HG03135 (cell line): Measurements from ENCODE around the gene CST8.

ENCODE experiments used
- ATAC-seq: cut with Tn5 transposase; IDR thresholded peaks from one replicate; pipeline ENCODE4 v1.9.1; 2021; ENCODE audit warnings: mild to moderate bottlenecking, moderate library complexity; ENCODE audit not compliant: unreplicated experiment

CST8 gene

DNA sequence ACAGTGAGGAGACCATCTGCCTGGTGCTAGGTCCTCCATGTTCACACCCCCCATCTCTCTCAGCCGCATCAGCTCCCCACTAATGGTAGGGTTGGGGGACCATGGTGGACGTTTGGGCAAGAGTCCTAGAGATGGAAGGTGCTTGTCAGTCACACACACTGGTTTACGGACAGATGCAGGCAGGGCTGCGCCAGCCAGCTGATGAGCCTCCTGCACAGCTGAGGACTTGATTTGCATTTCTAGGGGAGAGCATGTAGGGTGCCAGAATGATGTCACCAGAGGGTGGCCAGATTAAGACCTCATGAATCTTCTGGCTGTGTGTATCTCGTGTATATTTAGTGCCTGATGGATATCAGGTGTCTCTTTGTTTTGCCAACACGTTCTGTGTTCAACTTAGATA lies 28.6 kb downstream of the CST8 start:
- ATAC-seq, result no peak

DNA sequence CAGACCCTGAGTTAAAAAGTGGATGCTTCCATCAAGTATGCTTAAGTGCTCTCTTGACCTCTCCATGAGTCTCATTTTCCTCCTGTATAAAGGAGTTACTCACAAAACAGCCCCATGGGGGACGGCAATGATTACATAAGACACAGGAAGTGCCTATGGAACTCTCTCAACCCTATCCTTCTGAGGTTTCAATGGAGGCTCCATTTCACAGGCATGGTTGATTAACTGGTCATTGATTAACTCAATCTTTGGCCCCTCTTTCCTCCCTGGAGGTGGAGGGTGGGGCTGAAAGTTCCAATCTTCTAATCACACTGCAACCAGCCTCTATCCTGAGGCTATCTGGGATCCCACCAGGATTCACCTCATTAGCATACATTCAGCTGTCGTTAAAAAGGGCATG lies 29.3 kb downstream of the CST8 start:
- no peak for ATAC-seq

DNA sequence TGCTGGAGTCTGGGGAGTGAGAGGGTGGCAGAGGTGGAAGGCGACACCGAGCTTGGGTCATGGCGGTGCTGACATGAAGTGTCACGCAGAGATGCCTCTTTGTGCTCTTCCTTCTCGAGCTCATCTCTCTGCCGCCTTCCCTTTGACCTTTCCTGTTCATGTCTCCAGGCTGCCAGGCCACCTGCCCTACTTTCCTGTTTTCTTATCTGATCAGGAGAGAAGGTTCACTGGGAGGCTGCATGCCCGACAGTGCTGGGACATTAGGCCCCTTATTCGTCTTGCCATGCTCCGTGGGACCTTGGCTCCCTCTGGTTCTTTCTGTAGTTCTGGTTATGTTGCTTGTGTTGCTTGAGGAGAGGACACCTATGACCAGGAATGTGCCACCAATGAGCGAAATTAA lies 33.2 kb downstream of the CST8 start:
- no peak for ATAC-seq

DNA sequence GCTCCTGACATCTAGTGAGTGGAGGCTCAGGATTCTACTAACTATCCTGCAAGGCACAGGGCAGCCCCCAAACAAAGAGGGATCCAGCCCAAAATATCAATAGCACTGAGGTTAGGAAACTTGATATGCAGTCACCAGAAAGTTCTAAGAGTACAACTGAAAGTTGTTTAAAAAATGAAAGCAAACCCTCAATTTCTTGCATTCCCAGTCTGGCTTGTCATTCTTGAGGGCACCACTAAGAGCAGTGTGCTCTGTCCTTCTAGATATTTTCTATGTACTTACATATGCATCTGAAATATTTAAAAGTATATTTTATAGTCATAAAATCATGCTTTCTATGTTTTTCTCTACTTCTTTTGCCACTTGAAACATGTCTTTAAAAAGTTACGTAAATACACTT lies 35.9 kb downstream of the CST8 start:
- ATAC-seq, result no peak

DNA sequence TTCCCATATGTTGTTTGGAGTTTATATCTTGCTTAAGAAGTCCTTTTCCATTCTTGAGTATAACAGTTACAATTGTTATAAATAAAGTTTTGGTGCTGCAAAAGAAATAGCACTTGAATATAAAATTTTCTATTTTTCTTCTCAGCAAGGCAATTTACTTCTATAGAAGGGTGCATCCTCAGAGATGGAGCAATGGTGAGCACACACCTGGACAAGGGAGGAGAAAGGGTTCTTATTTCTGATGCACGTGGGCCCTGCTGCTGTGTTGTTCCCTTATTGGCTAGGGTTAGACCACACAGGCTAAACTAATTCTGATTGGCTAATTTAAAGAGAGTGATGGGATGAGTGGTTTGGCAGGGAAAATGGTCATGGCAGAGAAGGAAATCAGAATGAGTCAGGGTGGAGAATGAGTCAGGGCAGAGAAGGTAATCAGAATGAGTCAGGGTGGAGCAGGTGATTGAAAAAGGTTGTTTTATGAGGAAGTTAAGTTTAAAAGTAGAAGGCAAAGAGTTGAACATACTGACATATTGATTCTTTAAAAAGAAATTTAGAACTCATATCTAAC lies 38.0 kb downstream of the CST8 start:
- no peak for ATAC-seq

DNA sequence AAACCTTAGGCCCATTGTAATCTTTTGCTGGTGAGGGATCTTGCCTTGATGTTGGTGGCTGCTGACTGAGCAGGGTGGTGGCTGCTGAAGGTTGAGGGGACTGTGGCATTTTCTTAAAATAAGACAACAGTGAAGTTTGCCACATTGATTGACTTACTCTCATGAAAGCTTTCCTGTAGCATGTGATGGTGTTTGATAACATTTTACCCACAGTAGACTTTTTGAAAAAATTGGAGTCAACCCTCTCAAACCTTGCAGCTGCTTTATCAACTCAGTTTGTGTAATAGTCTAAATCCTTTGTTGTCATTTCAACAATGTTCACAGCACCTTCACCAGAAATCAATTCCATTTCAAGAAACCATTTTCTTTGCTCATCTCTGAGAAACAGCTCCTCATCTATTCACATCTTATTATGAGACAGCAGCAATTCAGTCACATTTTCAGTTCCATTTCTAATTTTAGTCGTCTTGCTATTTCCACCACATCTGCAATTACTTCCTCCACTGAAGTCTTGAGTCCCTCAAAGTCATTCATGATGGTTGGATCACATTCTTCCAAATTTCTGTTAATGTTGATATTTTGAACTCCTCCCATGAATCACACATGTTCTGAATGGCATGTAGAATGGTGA lies 40.1 kb downstream of the CST8 start:
- no peak for ATAC-seq

DNA sequence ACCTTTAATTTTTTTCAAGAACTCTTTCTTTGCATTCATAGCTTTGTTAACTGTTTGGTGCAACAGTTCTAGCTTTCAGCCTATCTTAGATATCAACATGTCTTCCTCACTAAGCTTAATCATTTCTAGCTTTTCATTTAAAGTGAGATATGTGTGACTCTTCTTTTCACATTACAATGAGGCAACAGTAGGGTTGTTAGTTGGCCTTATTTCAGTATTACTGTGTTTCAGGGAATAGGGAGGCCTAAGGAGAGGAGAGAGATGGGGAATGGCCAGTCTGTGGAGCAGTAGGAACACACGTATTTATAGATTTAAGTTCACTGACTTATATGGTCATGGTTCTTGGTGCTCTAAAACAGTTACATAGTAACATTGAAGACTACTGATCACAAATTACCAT lies 41.6 kb downstream of the CST8 start:
- ATAC-seq, result no peak

DNA sequence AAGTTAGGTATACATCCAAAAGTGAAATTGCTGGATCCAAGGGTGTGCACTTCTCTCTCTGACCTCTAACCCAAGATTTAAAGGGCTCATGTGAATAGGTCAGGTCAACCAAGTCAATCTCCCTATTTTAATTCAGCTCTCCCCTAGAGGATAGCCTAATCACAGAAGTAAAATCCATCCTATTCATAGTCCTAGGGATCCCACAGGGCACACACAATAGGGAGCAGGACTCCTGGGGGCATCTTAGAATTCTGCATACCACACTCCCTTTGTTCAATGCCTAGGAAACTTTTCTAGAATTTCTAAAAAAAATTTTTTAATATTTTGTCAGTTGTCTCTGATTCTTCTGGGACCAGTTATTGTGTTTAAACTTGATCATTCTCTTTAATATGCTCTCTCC lies 42.2 kb downstream of the CST8 start:
- ATAC-seq, result no peak

DNA sequence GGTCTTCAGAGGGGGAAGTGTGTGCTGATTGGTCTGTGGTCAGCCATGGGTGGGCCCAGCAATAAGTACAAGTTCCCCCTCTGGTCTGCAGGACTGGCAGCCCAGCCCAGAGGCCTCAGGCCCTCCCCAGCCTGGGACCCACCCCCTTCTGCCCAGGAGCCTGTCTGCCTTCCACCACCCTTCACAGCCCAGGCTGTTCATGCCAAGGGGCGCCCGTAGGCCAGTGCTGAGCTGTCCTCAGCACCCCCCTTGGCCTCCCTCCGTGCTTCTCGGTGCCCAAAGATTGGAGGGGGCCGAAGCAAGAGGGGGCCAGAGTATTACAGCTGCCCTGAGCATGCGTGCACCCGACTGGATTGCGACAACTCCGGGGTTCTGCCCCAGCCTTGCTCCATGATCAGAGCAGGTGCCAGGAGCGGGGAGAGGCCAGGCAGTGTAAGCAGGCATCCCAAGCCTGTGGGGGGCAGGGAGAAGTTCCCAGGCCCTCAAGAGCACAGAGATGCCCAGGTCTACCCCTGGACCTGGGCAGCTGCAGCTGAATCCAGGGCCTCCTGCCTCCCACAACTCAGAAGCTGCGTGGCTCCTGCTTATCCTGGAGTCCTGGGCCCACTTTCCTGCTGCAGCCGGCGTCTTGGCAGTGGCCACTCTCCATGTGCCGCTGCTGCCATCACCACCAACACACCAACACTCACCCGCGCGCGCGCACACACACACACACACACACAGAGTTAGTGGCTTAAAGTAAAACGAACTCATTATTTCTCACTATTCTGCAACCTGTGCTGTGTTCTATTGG lies 44.1 kb downstream of the CST8 start:
- no peak for ATAC-seq

DNA sequence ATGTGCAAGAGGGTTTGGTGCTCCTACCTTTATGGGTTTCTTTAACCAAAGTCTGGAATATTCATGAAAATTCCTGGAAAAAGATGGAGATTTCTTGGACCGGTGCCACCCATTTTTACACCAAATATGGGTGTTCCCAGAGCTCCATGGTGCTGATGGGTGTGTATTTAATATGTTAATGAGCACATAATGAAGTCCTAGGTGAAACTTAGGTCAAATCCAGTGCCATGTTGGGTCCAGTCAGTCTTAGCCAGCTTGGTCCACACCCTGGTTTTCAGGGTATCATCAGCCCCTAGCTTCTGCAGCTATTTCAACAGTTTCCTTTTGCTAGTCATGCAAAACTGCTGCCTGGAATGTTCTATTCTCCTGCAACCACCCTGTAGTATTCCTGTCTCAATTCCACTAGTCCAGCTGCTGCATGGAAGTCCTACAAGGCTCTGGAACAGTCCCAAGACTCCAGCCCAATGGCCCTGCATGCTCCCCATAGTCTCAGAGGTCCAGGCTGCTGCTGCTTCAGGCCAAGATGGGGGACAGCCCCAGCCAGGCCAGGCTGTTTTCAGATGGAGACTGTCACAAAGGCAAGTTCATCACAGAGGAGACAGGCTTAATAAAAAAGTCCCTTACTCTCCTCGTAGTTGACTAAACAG lies 45.5 kb downstream of the CST8 start:
- ATAC-seq, result no peak

DNA sequence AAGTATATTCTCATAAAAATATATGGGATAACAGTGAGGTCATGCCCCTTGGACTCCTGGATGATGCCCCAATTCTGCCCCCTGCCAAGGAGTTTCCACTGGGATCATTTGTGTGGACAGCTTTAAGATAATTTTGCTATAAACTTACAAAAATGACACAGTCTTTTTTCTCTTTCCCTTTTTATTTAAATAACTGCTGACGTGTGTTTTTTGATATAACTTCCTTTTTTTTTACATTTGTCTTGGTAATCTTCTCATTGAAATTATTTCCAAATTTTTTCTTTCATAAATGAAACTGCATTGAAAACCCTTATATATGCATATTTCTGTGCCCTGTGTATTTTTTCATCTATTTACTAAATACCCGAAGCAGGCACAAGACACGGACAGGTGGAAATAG lies 46.1 kb downstream of the CST8 start:
- ATAC-seq, result no peak

DNA sequence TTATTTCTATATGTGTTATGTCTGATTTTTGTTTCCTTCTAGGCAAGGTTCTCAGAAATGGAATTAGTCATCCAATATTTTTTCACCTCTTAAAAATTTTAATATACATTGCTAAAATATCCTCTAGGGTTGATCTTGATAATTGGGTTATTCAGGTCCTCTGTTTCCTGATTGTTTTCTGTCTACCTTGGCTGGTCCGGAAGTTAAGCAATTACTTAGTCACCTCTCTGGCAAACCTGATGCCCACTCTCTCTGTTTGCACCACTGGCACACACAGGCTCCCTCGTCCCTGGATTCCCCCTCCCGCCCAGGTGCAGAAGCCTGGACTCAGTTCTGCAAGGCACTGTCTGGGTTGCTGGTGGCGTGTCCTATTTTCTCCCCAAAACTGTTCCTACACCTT lies 49.7 kb downstream of the CST8 start:
- ATAC-seq, result no peak

DNA sequence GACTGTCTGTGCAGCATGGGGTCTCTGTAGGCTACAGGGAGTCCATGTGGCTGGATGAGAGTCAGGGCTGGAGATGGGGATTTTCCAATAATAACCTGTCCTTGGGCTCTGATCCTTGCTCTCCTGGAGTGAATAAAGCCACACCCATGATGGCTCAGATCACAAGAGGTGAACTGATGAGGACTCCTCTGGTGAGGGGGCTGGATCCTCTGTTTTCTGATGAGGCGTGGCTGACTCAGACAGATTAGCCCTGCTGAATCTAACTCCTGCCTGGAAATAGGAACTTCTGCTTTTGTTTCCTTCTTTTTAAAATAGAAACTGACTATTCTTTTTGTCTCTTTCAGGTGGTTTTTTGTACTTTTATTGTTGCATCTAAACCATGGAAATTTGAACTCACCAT lies 50.4 kb downstream of the CST8 start:
- ATAC-seq, result no peak

DNA sequence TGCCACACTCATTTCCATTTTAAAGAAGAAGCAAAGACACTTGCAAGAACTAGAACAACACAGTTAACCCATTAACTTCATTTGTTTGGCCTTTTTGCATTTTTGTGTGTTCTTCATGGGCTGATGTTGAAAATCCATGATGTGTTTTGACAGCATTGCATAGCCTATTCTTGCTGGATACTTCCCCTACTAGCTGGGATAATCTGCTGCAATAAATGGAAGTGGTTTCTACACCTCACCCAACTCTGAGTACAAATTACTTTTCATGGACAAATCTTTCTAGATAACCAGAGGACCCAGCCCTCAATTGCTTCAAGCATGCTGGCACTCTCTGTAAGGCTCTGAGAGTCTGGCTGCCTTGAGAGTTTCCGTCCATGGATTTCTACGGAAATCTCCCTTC lies 50.9 kb downstream of the CST8 start:
- ATAC-seq, result no peak

DNA sequence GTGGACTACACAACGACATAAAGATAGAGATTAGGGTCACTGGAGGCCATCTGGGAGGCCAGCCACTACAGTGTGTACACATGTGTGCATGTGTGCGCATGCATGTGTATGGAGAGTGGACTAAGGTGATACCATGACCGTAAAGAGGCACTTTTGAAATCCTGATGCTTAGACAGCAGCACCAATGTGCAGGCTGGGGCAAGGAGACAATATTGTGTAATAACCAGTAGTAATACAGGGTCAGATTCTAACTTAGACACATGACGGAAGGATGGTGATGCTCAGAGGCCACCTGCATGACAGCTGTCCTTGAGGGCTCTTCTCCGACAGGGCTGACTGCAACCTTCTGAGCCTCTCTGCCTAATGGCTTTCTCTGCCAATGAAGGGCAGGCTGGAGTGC lies 51.9 kb downstream of the CST8 start:
- ATAC-seq, result no peak

DNA sequence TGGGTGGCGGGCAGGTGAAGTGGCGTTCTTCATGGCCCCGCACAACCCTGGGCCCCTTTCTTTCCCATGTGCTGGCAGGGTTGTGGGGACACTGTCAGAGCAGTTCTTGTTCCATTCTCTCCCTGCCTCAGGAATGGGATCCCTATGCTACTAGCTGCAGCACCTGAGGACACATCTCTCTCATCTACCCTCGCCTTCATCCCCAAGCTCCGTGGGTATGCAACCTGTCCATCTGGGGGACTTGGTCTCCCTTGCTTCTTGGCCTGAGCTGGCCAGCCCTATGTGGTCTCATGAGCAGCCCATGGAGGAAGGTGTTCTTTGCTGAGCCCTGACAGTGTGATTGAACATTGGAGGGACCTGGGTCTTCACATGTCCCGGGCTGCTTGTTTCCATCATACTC lies 53.2 kb downstream of the CST8 start:
- no peak for ATAC-seq
